ENCODE results near the gene SPO11. TPM values are rescaled to one million over a fixed set of nuclear protein-coding genes. Genes with fewer than 3 reads are reported as not detected.
A peak's percentile ranks its signal among the peaks of the same experiment; 100 is the strongest.

Gene SPO11
- total RNA-seq, 1 donor from 2014 or later = not detected

GRCh38 chr20:57287007-57287880 is 42.4 kb upstream of the SPO11 start:
- Mint-ChIP-seq H3K4me3 (peak overlapping the region; percentile 59), H3K27me3 (peaks cover 4% of the 10 kb centered on the region), H3K36me3 (no peaks in the 10 kb centered on the region), H3K4me1 (ENCODE audit: unreplicated experiment) (peaks cover 68% of the 10 kb centered on the region), H3K9me3 (no peaks in the 10 kb centered on the region), H3K27ac (peak overlapping the region; percentile 42)
- TF ChIP-seq, protein P1, sequence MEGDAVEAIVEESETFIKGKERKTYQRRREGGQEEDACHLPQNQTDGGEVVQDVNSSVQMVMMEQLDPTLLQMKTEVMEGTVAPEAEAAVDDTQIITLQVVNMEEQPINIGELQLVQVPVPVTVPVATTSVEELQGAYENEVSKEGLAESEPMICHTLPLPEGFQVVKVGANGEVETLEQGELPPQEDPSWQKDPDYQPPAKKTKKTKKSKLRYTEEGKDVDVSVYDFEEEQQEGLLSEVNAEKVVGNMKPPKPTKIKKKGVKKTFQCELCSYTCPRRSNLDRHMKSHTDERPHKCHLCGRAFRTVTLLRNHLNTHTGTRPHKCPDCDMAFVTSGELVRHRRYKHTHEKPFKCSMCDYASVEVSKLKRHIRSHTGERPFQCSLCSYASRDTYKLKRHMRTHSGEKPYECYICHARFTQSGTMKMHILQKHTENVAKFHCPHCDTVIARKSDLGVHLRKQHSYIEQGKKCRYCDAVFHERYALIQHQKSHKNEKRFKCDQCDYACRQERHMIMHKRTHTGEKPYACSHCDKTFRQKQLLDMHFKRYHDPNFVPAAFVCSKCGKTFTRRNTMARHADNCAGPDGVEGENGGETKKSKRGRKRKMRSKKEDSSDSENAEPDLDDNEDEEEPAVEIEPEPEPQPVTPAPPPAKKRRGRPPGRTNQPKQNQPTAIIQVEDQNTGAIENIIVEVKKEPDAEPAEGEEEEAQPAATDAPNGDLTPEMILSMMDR (conservative IDR thresholded peaks at IDR 0.05) = peak; percentile 31
- no peak for DNase-seq (ENCODE audit: extremely low spot score, unreplicated experiment)

GRCh38 chr20:57287901-57288300 is 41.7 kb upstream of the SPO11 start:
- TF ChIP-seq, protein P1 (conservative IDR thresholded peaks at IDR 0.05) = no peak
- no peak for DNase-seq (ENCODE audit: extremely low spot score, unreplicated experiment)
- Mint-ChIP-seq H3K4me3 (peak overlapping the region; percentile 59), H3K27ac (peak overlapping the region; percentile 42), H3K27me3 (peaks cover 4% of the 10 kb centered on the region), H3K9me3 (no peaks in the 10 kb centered on the region), H3K36me3 (no peaks in the 10 kb centered on the region), H3K4me1 (ENCODE audit: unreplicated experiment) (peaks cover 64% of the 10 kb centered on the region)

- peaks cover 4% of the 10 kb centered on the region for H3K27me3 Mint-ChIP-seq
- H3K9me3 Mint-ChIP-seq = no peaks in the 10 kb centered on the region
- H3K4me1 Mint-ChIP-seq (ENCODE audit: unreplicated experiment) = peaks cover 64% of the 10 kb centered on the region
- DNase-seq (ENCODE audit: extremely low spot score, unreplicated experiment) = no peak
- no peaks in the 10 kb centered on the region for H3K36me3 Mint-ChIP-seq
- peak overlapping the region; percentile 16 for H3K4me3 Mint-ChIP-seq
- TF ChIP-seq, protein P1 (conservative IDR thresholded peaks at IDR 0.05) = no peak
- H3K27ac Mint-ChIP-seq = peak overlapping the region; percentile 55
Measured at GRCh38 chr20:57288651-57289277, 40.8 kb upstream of the SPO11 start.

DNA sequence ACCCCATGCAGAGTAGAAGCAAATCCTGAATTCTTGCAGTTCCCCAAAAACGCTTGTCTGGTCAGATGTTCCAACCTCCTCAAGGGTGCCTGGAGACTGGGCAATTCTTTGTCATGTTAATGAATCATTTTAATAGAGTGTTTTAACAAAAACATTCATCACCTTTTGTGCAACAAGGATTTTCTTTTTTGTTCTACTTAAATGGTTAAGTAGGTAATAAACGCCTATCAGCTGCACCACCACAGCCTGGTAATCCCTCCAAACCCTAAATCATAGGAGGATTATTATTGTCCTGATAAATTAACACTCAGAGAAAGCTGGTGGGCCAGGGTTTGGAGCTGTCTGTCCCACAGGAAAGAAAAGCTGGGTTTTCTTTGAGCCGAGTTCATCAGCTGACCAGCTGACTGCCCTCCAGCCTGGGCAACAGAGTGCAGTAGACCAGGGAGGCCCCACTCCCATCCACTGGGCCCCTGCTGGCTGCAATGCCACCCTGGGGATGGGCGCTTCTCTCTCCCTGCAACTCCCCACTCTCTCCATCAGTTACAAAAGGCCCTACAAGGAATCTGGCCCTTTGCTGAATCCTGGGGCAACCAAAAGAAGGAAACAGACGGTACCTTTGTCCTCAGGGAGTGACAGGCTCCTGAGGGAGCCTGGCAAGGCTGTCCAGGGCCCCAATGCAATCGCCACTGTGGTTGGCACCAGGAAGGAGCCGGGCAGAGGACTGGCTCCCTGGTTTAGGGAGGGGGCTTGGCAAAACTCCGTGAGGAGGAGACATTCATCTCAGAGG is 40.0 kb upstream of the SPO11 start:
- H3K4me1 Mint-ChIP-seq (ENCODE audit: unreplicated experiment) = peaks cover 64% of the 10 kb centered on the region
- TF ChIP-seq, protein P1 (conservative IDR thresholded peaks at IDR 0.05) = no peak
- H3K9me3 Mint-ChIP-seq = no peaks in the 10 kb centered on the region
- H3K27ac Mint-ChIP-seq = no peak overlapping the region
- no peak overlapping the region for H3K4me3 Mint-ChIP-seq
- no peaks in the 10 kb centered on the region for H3K36me3 Mint-ChIP-seq
- DNase-seq (ENCODE audit: extremely low spot score, unreplicated experiment) = no peak
- peaks cover 4% of the 10 kb centered on the region for H3K27me3 Mint-ChIP-seq

DNA sequence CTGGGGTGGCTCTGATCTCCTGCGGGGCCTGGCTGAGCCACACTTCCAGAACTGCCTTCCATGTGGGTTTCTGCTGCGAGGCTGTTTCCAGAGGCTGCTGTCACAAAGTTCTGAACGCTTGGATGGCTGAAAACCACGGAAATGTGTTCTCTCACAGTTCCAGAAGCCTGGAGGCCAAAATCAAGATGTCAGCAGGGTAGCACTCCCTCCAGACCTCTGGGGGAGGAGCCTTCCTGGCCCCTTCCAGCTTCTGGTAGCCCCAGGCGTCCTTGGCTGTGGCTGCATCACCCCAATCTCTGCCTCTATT is 39.5 kb upstream of the SPO11 start:
- Mint-ChIP-seq H3K27me3 (peaks cover 4% of the 10 kb centered on the region), H3K9me3 (no peaks in the 10 kb centered on the region), H3K36me3 (no peaks in the 10 kb centered on the region), H3K27ac (peak overlapping the region; percentile 61), H3K4me1 (ENCODE audit: unreplicated experiment) (peaks cover 64% of the 10 kb centered on the region), H3K4me3 (no peak overlapping the region)
- TF ChIP-seq, protein P1 (conservative IDR thresholded peaks at IDR 0.05) = no peak
- DNase-seq (ENCODE audit: extremely low spot score, unreplicated experiment) = no peak

All from type B pancreatic cell (in vitro differentiated cells).